ACHN (cell line): ENCODE measurements around the gene DCN.

Experiments
- DNase-seq: peaks from one replicate; pipeline ENCODE4 v3.0.0-alpha.2; 2015
- in situ Hi-C: cut with HindIII; loops from 2 replicates; pipeline ENCODE4 v1.10.0; 2017; ENCODE audit warnings: low sequenced_read_pairs, low pct_ligation_motif_present, low pct_unique_long_range_greater_than_20kb

DCN gene

GRCh38 chr12:91191513-91192111 is 9.0 kb upstream of the DCN start:
- in situ Hi-C loops = no loop called here
- DNase-seq = no peak

GRCh38 chr12:91189516-91189915 is 6.9 kb upstream of the DCN start:
- in situ Hi-C loops = no loop called here
- DNase-seq = peak; percentile 45

- in situ Hi-C loops = no loop called here
These were observed 6.2 kb upstream of the DCN start for GRCh38 chr12:91188778-91189177.

GRCh38 chr12:91186156-91186555 is 3.5 kb upstream of the DCN start:
- in situ Hi-C loops = no loop called here
- no peak for DNase-seq

More at GRCh38 chr12:91188778-91189177, 6.2 kb upstream of the DCN start:
- DNase-seq = no peak

- DNase-seq = no peak
- in situ Hi-C loops = no loop called here
These were observed 2.8 kb upstream of the DCN start for GRCh38 chr12:91185421-91185820.

- DNase-seq = no peak
- in situ Hi-C loops = no loop called here
These were observed 934 bp upstream of the DCN start for GRCh38 chr12:91183551-91183950.

GRCh38 chr12:91180582-91181395 is 1.8 kb downstream of the DCN start:
- peak; percentile 45 for DNase-seq
- in situ Hi-C loops = no loop called here

GRCh38 chr12:91179966-91180561 is 2.6 kb downstream of the DCN start:
- in situ Hi-C loops = no loop called here
- no peak for DNase-seq

GRCh38 chr12:91179315-91179714 is 3.3 kb downstream of the DCN start:
- no peak for DNase-seq
- in situ Hi-C loops = no loop called here

GRCh38 chr12:91178781-91179180 is 3.8 kb downstream of the DCN start:
- in situ Hi-C loops = no loop called here
- no peak for DNase-seq

- in situ Hi-C loops = no loop called here
- DNase-seq = peak; percentile 72
These were observed 4.5 kb downstream of the DCN start for GRCh38 chr12:91178139-91178561.

GRCh38 chr12:91177381-91177780 is 5.2 kb downstream of the DCN start:
- in situ Hi-C loops = no loop called here

GRCh38 chr12:91176915-91177314 is 5.7 kb downstream of the DCN start:
- in situ Hi-C loops = no loop called here
- DNase-seq = no peak

More at GRCh38 chr12:91177381-91177780, 5.2 kb downstream of the DCN start:
- no peak for DNase-seq

- in situ Hi-C loops = no loop called here
- no peak for DNase-seq
These were observed 6.3 kb downstream of the DCN start for GRCh38 chr12:91176358-91176757.

- in situ Hi-C loops = no loop called here
- DNase-seq = no peak
These were observed 9.5 kb downstream of the DCN start for GRCh38 chr12:91173124-91173523.

GRCh38 chr12:91172096-91172495 is 10.5 kb downstream of the DCN start:
- no peak for DNase-seq
- in situ Hi-C loops = no loop called here

- in situ Hi-C loops = no loop called here
These were observed 11.1 kb downstream of the DCN start for GRCh38 chr12:91171476-91171875.

GRCh38 chr12:91163116-91163515 is 19.5 kb downstream of the DCN start:
- DNase-seq = no peak
- in situ Hi-C loops = no loop called here

More at GRCh38 chr12:91171476-91171875, 11.1 kb downstream of the DCN start:
- DNase-seq = no peak

GRCh38 chr12:91161009-91161408 is 21.6 kb downstream of the DCN start:
- no peak for DNase-seq
- in situ Hi-C loops = no loop called here

- in situ Hi-C loops = no loop called here
- DNase-seq = no peak
These were observed 26.6 kb downstream of the DCN start for GRCh38 chr12:91155990-91156389.
